Tibial nerve (tissue), 4 donors: ENCODE results near the gene GHR.

Source experiments
- EP300 ChIP-seq, 2 donors: sonication (generic); formaldehyde crosslinking; IDR thresholded peaks; one replicate each; pipeline ENCODE4 v1.6.1; 2017; ENCODE audit warnings: antibody characterized with exemption in 2 of 2, mild to moderate bottlenecking in 1 of 2
- TF ChIP-seq, protein P1 (sequence below), 5 experiments: fragments of 200-600 bp in 3 of 5; fragments of 450-650 bp in 2 of 5; sonication (generic) in 3 of 5; IDR thresholded peaks; one replicate each; pipeline ENCODE4 v1.5.1; 2016 to 2019; ENCODE audit warnings: antibody characterized with exemption in 5 of 5, mild to moderate bottlenecking in 3 of 5, moderate library complexity in 2 of 5

DNA sequence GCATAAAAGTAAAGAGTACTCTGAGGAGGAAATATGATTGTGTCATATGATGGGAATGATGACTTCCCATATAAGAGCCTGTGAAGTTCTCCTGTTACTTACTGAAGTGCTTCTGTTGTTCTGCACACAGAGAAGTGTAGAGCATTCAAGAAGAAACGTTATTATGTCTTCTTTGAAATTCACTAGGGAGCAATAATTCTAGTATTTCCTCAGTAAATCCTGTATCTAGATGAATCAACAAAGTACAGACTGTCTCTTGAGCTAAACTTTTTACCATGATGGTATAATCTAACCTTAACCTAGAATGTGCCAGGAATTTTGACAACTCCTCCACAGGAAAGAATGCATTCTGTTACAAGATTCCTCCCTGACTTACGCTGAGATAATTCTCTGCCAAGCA, 18.9 kb upstream of the GHR start:
- TF ChIP-seq EP300 (IDR thresholded peaks at IDR 0.05), result no peak
- TF ChIP-seq, protein P1, sequence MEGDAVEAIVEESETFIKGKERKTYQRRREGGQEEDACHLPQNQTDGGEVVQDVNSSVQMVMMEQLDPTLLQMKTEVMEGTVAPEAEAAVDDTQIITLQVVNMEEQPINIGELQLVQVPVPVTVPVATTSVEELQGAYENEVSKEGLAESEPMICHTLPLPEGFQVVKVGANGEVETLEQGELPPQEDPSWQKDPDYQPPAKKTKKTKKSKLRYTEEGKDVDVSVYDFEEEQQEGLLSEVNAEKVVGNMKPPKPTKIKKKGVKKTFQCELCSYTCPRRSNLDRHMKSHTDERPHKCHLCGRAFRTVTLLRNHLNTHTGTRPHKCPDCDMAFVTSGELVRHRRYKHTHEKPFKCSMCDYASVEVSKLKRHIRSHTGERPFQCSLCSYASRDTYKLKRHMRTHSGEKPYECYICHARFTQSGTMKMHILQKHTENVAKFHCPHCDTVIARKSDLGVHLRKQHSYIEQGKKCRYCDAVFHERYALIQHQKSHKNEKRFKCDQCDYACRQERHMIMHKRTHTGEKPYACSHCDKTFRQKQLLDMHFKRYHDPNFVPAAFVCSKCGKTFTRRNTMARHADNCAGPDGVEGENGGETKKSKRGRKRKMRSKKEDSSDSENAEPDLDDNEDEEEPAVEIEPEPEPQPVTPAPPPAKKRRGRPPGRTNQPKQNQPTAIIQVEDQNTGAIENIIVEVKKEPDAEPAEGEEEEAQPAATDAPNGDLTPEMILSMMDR (IDR thresholded peaks at IDR 0.05), result no peak
